GM12872 (cell line): ENCODE data around the gene CXCL16.

ENCODE experiments used
- CTCF ChIP-seq: IDR thresholded peaks from 3 replicates; pipeline ENCODE4 v1.5.1; 2011; ENCODE audit warnings: low read depth, mild to moderate bottlenecking, low read length, moderate library complexity; ENCODE audit not compliant: insufficient read depth

CXCL16 gene

GRCh38 chr17:4747847-4748246, 8.1 kb upstream of the CXCL16 start:
- no peak for TF ChIP-seq CTCF

- no peak for TF ChIP-seq CTCF
Observed at GRCh38 chr17:4744999-4745969, 5.6 kb upstream of the CXCL16 start.

- TF ChIP-seq CTCF, result no peak
Observed at GRCh38 chr17:4743898-4744297, 4.2 kb upstream of the CXCL16 start.

- no peak for TF ChIP-seq CTCF
Observed at GRCh38 chr17:4743216-4743615, 3.5 kb upstream of the CXCL16 start.

- no peak for TF ChIP-seq CTCF
Observed at GRCh38 chr17:4742629-4743028, 2.9 kb upstream of the CXCL16 start.

- TF ChIP-seq CTCF, result no peak
Observed at GRCh38 chr17:4742133-4742532, 2.4 kb upstream of the CXCL16 start.

GRCh38 chr17:4741544-4741943, 1.8 kb upstream of the CXCL16 start:
- no peak for TF ChIP-seq CTCF
